NCI-H1417 (cell line): ENCODE data around the gene HPSE.
"Not testable (repeated sequence)": the region's sequence is repeated elsewhere in the genome, so short reads cannot be mapped to it uniquely, and the experiment has no call there.

Source experiments
- DNase-seq, 3 experiments: peaks; one replicate each; lab custom pipeline; 2025; lab: John Stamatoyannopoulos, UW

Gene HPSE

GRCh38 chr4:83283181-83283580, 51.5 kb downstream of the HPSE start:
- no peak for DNase-seq

GRCh38 chr4:83282049-83282535, 52.6 kb downstream of the HPSE start:
- peak; percentile 35 to 81 (median 73) for DNase-seq

GRCh38 chr4:83281307-83281706, 53.3 kb downstream of the HPSE start:
- DNase-seq: no peak

- DNase-seq: no peak
These were observed 58.2 kb downstream of the HPSE start for GRCh38 chr4:83276299-83277040.

- DNase-seq: not testable (repeated sequence)
These were observed 60.7 kb downstream of the HPSE start for GRCh38 chr4:83273926-83274325.

- no peak for DNase-seq
These were observed 61.7 kb downstream of the HPSE start for GRCh38 chr4:83272900-83273299.

GRCh38 chr4:83269256-83269655, 65.4 kb downstream of the HPSE start:
- no peak for DNase-seq

GRCh38 chr4:83268491-83268890, 66.2 kb downstream of the HPSE start:
- no peak for DNase-seq

GRCh38 chr4:83267830-83268475, 66.7 kb downstream of the HPSE start:
- DNase-seq: no peak

- DNase-seq: no peak
These were observed 67.4 kb downstream of the HPSE start for GRCh38 chr4:83267121-83267829.

- no peak for DNase-seq
These were observed 68.0 kb downstream of the HPSE start for GRCh38 chr4:83266689-83267088.

GRCh38 chr4:83263106-83263505, 71.5 kb downstream of the HPSE start:
- no peak for DNase-seq

- DNase-seq: no peak
These were observed 72.0 kb downstream of the HPSE start for GRCh38 chr4:83262682-83263081.

GRCh38 chr4:83261307-83261706, 73.3 kb downstream of the HPSE start:
- no peak for DNase-seq

- no peak for DNase-seq
These were observed 75.1 kb downstream of the HPSE start for GRCh38 chr4:83259586-83259985.

- no peak for DNase-seq
These were observed 76.2 kb downstream of the HPSE start for GRCh38 chr4:83258461-83258860.

GRCh38 chr4:83257811-83258210, 76.8 kb downstream of the HPSE start:
- DNase-seq: no peak

GRCh38 chr4:83255584-83255983, 79.1 kb downstream of the HPSE start:
- no peak for DNase-seq

GRCh38 chr4:83252782-83253405, 81.8 kb downstream of the HPSE start:
- DNase-seq: peak; percentile 40 to 72 (median 68)

GRCh38 chr4:83251447-83251830, 83.2 kb downstream of the HPSE start:
- no peak for DNase-seq

GRCh38 chr4:83250687-83251446, 83.8 kb downstream of the HPSE start:
- no peak for DNase-seq

GRCh38 chr4:83248486-83248885, 86.2 kb downstream of the HPSE start:
- DNase-seq: no peak
